HCEC 1CT (cell line): ENCODE results near the gene AP3S1.
A peak's percentile ranks its signal among the peaks of the same experiment; 100 is the strongest.

ENCODE experiments used
- DNase-seq: peaks from one replicate; pipeline ENCODE4 v3.0.0-alpha.2; 2017

Gene AP3S1

GRCh38 chr5:115941051-115941675 is 99.4 kb downstream of the AP3S1 start:
- DNase-seq, result peak; percentile 92

- no peak for DNase-seq
Measured at GRCh38 chr5:115944501-115944900, 102.8 kb downstream of the AP3S1 start.

- peak; percentile 51 for DNase-seq
Measured at GRCh38 chr5:115946655-115947054, 104.9 kb downstream of the AP3S1 start.

GRCh38 chr5:115947260-115947659 is 105.5 kb downstream of the AP3S1 start:
- DNase-seq, result peak; percentile 86

- DNase-seq, result peak; percentile 67
Measured at GRCh38 chr5:115948091-115948534, 106.4 kb downstream of the AP3S1 start.

- DNase-seq, result peak; percentile 55
Measured at GRCh38 chr5:115949096-115949495, 107.4 kb downstream of the AP3S1 start.

- DNase-seq, result no peak
Measured at GRCh38 chr5:115952588-115952987, 110.9 kb downstream of the AP3S1 start.

- DNase-seq, result no peak
Measured at GRCh38 chr5:115954144-115954543, 112.4 kb downstream of the AP3S1 start.

- DNase-seq, result no peak
Measured at GRCh38 chr5:115956957-115957356, 115.2 kb downstream of the AP3S1 start.

GRCh38 chr5:115961381-115962238 is 119.9 kb downstream of the AP3S1 start:
- DNase-seq, result no peak

- no peak for DNase-seq
Measured at GRCh38 chr5:115962239-115962564, 120.5 kb downstream of the AP3S1 start, which contains the start of gene LVRN. TSS of gene LVRN (plus strand) at chr5:115962475. CDS start at chr5:115962618, 143 bp downstream.

GRCh38 chr5:115962565-115963402 is 121.0 kb downstream of the AP3S1 start:
- DNase-seq, result no peak

- no peak for DNase-seq
Measured at GRCh38 chr5:115963566-115963965, 121.8 kb downstream of the AP3S1 start.
